RPMI7951 (cell line): ENCODE measurements around the gene HTR3D. TPM values are rescaled to one million over a fixed set of nuclear protein-coding genes. Genes with fewer than 3 reads are reported as not detected.
A peak's percentile ranks its signal among the peaks of the same experiment; 100 is the strongest.
"Not testable (repeated sequence)": the region's sequence is repeated elsewhere in the genome, so short reads cannot be mapped to it uniquely, and the experiment has no call there.

Experiments used
- DNase-seq: peaks from one replicate; pipeline ENCODE4 v3.0.0-alpha.2; 2012; ENCODE audit warnings: low read depth
- total RNA-seq: library from RNA; depleted of rRNA; stranded (reverse); fragments of >200 nt; shearing (Covaris generic); gene quantifications from 2 replicates; pipeline ENCODE4 v1.2.3, GENCODE V29; 2014; rRNA removed

Gene HTR3D
- total RNA-seq, 1 experiment from 2014 or later, result not detected

DNA sequence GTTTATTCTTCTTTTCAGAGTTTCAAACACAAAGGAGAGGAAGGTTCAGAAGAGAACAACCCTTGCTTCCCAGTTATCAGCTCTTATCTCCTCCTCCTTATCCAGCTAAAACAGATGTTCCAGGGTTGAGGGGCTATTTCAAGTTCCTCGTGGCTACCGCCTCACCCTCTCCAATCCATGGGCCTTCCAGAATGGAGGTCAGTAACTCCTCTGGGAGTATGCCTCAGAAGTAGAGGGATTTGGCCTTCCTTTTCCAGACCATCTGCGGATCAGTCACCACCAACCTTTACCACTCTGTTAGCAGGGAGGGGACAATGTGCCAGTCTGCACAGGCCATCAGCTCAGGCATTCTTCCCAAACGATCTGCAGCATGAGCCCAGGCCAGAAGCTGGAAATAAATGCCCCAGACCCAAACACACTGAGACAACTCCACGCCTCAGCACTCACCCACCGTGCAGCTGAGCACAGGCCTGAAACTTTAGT is 36.1 kb downstream of the HTR3D start:
- DNase-seq, result no peak

DNA sequence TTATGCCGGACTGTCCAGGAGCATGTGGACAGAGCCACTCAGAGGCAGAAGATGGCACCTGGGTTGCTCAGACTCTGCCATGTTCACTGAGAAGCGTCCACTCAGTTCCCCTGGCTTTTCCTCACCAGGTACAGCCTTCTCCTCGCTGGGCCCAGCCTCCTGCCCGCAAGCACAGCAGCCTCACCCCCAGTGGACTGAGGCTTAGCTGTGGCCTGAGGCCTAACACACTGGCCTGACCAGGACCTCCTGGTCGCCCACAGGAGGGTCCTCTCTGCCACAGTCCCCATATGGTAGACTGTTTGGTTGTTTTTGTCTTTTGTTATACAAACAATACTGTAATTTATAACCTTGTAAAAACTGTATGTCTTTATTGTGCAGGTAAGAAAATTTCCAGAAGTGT is 36.8 kb downstream of the HTR3D start:
- no peak for DNase-seq

DNA sequence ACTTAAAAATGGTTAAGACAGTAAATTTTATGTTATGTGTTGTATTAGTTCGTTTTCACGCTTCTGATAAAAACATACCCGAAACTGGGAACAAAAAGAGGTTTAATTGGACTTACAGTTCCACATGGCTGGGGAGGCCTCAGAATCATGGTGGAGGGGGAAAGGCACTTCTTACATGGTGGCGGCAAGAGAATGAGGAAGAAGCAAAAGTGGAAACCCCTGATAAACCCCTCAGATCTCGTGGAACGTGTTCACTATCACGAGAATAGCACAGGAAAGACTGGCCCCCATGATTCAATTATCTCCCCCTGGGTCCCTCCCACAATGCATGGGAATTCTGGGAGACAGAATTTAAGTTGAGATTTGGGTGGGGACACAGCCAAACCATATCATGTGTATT is 39.6 kb downstream of the HTR3D start:
- not testable (repeated sequence) for DNase-seq

DNA sequence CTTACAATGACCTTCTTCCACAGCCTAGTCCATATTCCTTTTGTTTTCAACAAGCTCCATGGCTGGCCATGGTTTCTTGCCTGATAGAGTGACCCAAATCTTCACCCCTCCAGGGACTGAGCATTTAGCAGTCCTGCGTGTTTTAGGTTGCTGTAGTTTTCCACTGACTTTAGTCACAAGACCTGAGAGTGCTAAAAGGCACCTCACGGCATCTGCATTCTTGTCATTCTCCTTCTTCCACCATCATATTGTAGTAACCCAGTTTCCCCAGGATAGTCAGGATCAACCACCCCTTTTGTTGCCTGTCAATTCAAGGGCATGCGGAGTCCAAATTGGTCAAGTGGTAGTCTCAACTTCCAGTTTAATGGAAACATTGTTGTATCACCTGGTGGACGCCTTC is 42.1 kb downstream of the HTR3D start:
- no peak for DNase-seq

DNA sequence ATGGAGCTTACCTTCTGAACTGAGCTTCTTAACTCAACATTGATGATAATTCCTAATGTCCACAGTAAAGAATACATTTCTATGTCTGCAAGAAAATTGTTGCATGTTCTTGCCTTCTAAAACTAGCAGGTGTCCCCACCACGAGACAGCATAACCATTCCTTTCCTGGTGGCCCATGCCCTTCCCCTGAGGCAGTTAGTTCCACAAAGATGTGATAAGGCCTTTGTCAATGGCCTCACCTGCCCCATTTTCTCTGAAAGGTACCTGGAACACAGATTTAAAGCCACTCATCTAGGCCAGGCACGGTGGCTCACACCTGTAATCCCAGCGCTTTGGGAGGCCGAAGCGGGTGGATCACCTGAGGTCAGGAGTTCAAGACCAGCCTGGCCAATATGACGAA is 44.4 kb downstream of the HTR3D start:
- no peak for DNase-seq

DNA sequence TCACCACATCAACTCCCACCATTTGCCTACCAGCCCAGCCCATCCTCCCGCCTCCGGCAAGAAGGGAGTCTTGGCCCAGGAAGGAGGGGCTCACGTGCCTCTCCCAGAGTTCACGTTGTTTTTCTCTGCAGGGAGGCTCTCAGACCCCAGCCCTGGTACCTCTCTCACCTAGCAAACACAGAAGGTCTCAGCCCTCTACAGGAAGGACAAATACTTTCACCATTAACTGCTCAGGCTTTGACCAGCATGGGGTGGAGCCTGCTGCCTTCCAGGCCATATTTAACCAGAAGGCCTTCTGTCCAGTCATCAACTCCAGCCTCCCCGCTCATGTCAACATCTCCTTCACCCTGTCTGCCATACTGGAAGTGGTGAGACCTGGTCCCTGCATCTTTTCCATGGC is 46.3 kb downstream of the HTR3D start:
- no peak for DNase-seq

DNA sequence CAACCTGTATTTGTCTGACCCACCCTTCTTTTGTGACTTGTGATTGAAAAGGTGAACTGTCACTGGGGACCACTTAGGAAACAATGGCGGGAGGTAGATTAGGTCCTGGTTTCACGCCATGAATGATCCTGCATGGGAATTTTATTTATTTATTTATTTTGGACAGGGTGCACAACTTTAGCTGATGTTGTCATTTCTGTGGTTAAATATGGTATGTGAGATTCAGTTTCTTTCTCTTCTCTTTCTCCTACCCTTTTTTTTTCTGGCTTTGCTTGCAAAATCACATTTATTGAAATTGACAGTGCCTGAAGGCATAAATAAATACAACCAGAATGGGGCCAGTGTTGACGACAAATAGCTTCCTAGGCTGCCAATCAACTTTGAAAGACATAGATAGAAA is 47.3 kb downstream of the HTR3D start:
- no peak for DNase-seq

DNA sequence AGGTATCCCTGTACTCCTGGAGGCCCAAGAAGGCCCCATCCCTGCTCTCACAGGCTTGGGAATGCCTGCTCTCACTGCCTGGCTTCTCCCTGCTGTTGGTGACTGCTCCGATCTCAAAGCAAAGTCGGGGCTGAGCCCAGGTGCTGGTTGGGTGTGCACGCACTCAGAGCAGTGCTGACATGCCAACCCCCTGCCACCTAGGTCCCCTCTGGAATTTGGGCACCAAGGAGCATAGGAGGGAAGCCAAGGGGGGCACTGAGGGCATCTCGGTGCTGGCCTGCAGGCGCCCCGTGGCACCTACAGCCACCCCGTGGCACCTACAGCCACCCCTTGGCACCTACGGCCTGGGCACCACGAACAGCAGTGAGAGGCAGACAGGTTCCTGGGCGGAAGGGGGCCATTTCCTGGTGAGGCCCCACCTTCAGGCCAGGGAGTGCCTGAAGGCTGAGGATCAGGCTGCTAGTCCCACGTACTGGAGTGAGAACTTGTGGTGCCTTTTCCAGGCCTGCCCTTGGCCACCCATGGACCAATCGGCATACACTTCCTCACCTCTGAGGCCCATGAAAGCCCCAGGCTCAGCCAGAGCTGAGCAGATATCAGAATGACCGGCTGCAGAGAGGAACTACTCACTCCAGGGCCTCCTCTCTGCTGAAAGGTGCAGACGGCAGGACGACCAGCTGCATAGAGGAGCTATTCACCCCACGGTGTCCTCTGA is 49.7 kb downstream of the HTR3D start:
- DNase-seq, result no peak

DNA sequence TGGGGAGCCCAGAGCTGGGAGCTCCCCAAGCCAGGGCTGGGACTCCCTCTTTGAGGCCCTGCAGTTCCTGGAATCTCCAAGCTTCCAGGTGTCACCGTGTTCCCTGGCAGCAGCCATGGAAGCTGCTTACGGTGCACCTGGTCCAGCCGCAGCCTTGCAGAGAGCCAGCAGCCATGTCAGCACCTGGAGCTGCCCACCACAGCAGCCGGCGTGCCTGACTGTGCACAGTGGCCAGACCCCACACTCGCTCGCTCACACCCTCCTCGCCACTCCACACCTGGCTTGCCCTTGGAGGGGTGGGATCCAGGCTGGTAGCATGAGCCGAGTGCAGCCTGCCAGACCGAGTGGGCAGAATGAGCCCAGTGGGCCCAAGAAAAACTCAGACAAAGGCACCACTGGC is 50.5 kb downstream of the HTR3D start:
- DNase-seq, result no peak

DNA sequence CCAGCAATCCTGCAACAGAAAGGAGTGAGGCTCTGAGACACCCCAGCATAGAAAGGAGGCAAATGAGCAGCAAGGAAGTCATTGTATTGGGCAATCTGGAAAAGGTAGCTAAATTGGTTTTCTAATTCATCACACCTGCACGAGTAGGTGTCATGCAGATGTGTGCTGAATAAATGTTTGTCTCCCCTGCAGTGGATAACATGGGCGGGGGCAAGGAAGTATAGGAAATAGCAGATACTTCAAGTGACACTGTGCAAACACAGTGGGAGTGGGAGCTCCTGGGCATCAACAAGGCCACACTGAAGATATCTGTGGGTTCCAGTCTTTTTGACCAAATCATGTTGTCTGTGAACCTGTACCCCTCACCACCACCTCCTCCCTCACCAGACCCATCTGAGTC is 50.9 kb downstream of the HTR3D start:
- DNase-seq, result no peak

DNA sequence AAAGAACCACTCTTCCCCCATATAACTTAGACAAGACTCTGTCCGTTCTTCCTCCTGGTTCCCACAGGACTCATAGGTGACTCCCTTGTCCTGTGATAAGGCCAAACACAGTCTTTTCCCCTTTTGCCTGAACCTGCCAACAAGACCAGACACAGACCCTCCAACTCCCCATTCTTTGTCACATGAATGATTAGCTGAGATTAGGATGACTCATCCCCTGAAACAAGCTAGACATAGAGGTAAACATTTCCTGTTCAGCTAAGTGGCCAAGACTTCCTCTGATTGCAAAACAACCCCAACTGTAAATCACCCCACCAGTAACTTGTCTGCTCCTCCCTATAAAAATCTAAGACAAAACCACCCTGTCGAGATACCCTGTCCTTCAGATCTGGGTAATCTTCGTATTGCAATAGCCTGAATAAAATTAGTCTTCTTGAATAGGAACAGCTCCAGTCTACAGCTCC is 53.9 kb downstream of the HTR3D start:
- DNase-seq, result peak; percentile 11

Other genes with a start within 250 kb of the HTR3D start
- gene MAP6D1, start 206.2 kb upstream of the HTR3D start, total RNA-seq, result 1.1 and 2.1 TPM in 2 replicates
- 39.9 and 46.2 TPM in 2 replicates for gene PARL, start 146.9 kb upstream of the HTR3D start, total RNA-seq
- 7.2 and 10.1 TPM in 2 replicates for gene ABCC5, start 13.9 kb upstream of the HTR3D start, total RNA-seq
- not detected in 2 replicates for gene HTR3C, start 21.3 kb downstream of the HTR3D start, total RNA-seq
- gene HTR3E, start 65.3 kb downstream of the HTR3D start, total RNA-seq, result not detected in 2 replicates
- gene EIF2B5, start 103.6 kb downstream of the HTR3D start, total RNA-seq, result 42.1 and 52.0 TPM in 2 replicates
- 21.9 and 27.8 TPM in 2 replicates for gene DVL3, start 123.6 kb downstream of the HTR3D start, total RNA-seq
- gene AP2M1, start 143.1 kb downstream of the HTR3D start, total RNA-seq, result 699 and 754 TPM in 2 replicates
- 27.2 and 33.4 TPM in 2 replicates for gene ABCF3, start 154.5 kb downstream of the HTR3D start, total RNA-seq
- not detected in 2 replicates for gene VWA5B2, start 197.8 kb downstream of the HTR3D start, total RNA-seq
- gene ALG3, start 217.2 kb downstream of the HTR3D start, total RNA-seq, result 67.0 and 71.2 TPM in 2 replicates
- 7.3 and 9.6 TPM in 2 replicates for gene EEF1AKMT4, start 217.9 kb downstream of the HTR3D start, total RNA-seq
- 0.29 and 0.96 TPM in 2 replicates for gene CAMK2N2, start 229.8 kb downstream of the HTR3D start, total RNA-seq
- not detected in 2 replicates for gene ECE2, start 244.3 kb downstream of the HTR3D start, total RNA-seq